SIG-M5 treated with dmso at 0.1 percent for 504 hours (cell line): ENCODE data around the gene ZIC2.
"Not testable (repeated sequence)": the region's sequence is repeated elsewhere in the genome, so short reads cannot be mapped to it uniquely, and the experiment has no call there.

Experiments used
- DNase-seq: peaks from one replicate; lab custom pipeline; 2025; ENCODE audit not compliant: unreplicated experiment; lab: John Stamatoyannopoulos, UW

The ZIC2 gene

GRCh38 chr13:99981735-99982035 lies at the start of gene ZIC2:
Gene ZIC2, plus strand, starts transcription at chr13:99981784. Its CDS starts 281 bp downstream, at chr13:99982065.
- DNase-seq, result no peak

DNA sequence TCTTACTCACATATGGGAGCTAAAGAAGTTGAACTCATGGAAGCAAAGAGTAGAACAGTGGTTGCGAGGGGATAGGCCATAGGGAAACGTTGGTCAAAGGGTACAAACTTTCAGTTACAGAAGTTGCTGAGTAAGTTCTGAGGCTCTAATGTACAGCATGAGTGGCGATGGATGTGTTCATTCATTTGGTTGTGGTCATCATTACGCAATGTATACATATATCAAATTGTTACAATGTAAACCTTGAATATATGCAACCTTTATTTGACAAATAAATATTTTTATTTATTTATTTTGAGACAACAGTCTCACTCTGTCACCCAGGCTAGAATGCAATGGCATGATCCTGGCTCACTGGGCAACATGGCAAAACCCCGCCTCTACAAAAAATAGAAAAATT lies 48.7 kb upstream of the ZIC2 start:
- DNase-seq, result no peak

- DNase-seq, result no peak
These were observed 45.8 kb upstream of the ZIC2 start for GRCh38 chr13:99935772-99936171.

DNA sequence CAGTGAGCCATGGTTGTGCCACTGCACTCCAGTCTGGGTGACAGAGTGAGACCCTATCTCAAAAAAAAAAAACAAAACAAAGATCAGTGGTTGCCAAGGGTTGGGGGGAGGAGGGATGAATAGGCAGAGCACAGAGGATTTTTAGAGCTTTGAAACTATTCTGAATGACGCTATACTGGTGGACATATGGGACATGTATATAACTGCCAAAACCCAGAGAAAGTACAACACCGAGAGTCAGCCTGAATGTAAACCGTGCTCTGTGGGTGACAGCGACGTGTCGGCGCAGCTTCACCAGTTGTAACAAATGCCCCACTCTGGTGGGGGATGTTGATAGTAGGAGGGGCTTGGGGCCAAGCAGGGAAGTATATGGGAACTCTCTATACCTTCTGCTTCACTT lies 42.9 kb upstream of the ZIC2 start:
- no peak for DNase-seq

- DNase-seq, result no peak
These were observed 40.5 kb upstream of the ZIC2 start for GRCh38 chr13:99941086-99941485.

- no peak for DNase-seq
These were observed 39.7 kb upstream of the ZIC2 start for GRCh38 chr13:99941911-99942310.

DNA sequence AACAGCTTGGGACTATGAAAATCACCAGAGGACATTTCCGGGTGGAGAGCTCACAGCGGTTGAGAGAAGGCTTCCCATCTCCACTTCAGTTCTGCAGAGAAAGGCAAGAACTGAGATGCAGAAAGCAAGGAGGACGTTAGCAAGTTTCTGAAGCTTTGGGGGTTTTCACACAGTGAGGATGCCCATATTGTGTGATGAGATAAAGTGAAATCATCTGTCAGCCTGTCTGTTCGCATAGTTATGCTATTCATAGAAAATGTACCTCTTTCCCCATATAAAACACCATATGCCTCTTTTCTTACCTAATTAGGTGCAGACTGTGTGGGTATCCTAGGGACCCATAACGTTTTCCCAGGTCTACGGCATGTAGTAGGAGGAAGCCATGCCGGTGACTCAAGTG lies 37.5 kb upstream of the ZIC2 start:
- DNase-seq, result no peak

- DNase-seq, result no peak
These were observed 37.0 kb upstream of the ZIC2 start for GRCh38 chr13:99944606-99945005.

DNA sequence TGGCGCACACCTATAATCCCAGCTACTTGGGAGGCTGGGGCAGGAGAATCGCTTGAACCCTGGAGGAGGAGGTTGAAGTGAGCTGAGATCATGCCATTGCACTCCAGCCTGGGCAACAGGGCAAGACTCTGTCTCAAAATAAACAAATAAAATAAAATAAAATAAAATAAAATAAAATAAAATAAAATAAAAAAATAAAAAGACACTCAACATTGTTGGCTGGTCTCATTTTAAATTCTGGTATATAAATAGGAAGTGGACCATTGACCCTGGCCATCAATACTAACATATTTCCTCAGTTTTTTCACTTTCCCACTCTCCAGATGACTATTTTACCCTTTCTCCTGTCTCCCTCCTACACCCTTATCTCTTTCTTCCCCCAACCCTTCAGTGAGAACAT lies 36.1 kb upstream of the ZIC2 start:
- DNase-seq, result not testable (repeated sequence)

GRCh38 chr13:99947666-99948065 lies 33.9 kb upstream of the ZIC2 start:
- DNase-seq, result no peak

DNA sequence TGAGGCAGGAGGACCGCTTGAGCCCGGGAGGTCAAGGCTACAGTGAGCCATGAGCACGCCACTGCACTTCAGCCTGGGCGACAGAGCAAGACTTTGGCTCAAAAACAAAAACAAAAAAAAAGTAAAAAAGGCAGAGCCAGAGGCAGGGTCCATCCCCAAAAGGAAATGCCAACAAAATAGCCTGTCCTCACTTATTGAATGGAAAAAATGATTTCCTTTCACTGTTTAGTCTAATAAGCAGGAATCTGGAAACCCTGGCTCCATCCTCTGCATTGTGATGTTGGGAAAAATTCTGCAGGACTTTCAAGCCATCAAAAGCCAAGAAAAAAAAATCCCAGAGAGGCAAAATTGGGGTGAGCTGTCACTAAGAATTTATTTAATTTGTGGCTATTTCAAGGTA lies 33.2 kb upstream of the ZIC2 start:
- DNase-seq, result no peak

DNA sequence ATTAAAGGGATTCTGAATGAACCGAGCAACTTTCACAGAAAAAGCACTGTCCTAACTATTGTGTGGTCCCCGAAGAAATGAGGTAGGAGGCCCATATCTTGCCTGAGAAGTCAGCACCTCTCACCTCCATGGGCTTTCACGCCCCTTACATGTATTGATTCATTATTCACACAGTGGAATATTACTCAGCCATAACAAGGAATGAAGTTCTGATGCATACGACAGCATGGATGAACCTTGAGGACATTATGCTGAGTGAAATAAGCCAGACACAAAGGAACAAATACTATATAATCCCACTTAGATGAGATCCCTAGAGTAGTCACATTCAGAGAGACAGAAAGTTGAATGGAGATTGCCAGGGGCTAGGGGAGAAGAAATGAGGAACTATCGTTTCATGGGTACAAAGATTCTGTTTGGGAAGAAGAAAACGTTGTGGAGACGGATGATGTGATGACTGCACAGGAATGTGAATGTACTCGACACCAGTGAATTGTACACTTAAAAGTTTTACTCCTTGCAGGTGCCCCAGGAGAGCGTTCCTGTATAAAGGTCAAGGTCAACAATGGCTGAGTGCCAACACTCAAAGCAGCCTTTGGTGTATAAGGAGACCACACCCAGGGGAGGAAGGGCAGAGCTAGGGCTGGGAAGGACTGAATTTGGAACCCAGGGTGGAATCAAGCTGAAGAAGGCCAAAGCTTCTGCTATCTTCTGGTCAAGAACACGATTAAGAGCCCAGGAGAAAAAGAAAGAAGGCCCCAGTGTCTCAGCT lies 32.5 kb upstream of the ZIC2 start:
- no peak for DNase-seq

DNA sequence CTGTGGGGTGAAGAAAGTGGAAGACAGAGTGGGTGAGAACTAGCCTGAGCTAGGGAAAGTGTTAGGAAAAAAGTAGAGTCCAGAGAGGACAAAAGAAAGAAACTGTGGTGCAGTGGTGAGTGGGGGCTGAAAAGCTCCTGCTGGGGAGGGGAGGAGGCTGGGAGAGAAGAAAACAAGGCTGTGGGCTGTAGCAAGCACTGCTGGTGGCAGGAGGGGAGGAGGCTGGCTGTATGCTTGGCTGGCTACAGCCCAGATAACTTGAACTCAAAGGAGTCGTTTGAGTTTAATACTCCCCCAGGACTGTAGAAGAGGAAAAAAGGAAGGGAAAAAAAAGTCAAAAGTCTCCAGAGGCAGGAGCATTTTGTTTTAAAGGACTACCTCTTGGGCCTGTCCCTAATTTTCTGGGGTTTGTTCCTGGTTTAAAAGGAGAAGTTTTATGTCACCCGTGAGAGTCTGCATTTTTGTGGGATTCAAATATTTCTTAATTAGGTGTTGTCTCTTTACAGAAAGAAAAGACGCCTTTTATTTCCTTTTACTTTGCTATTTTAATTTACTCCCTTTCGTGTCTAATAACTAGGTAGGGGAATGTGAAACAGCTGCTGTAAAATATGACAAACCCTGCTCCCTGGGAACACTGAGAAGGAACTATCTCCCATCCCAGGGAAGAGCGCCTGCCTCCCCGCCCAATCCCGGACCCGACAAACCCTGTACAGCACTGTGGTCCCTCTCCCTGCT lies 31.7 kb upstream of the ZIC2 start:
- DNase-seq, result no peak

DNA sequence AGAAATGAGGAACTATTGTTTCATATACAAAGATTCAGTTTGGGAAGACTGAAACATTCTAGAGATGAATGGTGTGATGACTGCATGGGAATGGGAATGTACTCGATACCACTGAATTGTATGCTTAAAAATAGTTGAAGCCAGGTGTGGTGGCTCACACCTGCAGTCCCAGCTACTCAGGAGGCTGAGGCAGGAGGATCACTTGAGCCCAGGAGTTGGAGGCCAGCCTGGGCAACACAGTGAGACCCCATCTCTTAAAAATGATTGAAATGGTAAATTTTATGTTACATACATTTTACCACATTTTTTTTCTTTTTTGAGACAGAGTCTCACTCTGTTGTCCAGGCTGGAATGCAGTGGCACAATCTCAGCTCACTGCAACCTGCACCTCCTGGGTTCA lies 29.9 kb upstream of the ZIC2 start:
- DNase-seq, result not testable (repeated sequence)

DNA sequence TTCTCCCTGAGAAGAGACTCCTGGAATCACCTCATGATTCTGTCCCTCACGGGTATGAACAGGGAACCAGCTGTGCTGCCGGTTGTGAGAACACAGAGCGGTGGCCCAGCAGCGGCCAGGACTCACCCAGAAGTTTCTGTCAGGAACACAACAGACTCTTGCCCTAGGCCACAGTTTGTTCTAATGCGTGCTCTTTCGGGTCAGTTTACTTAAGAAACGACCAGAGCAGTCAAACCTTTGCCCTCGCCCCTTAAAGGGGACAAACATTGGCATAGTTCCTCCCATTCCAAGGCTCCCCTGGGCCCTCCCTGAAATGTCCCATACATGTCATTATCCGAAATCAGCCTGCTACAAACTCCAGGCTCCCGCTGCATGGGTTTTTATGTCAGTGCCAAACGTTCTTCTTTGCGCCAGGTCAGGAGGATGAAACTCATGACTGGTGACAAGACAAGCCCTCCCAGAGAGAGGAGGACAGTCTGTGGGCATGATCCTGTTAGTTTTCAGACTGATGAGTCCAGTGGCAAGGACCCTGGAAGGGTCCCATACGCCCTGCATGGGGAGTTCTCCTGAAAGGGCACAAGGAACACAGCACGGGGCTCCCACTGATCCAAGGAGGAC lies 28.3 kb upstream of the ZIC2 start:
- DNase-seq, result no peak

GRCh38 chr13:99955107-99955746 lies 26.4 kb upstream of the ZIC2 start:
- no peak for DNase-seq

GRCh38 chr13:99955747-99956472 lies 25.7 kb upstream of the ZIC2 start:
- DNase-seq, result no peak

DNA sequence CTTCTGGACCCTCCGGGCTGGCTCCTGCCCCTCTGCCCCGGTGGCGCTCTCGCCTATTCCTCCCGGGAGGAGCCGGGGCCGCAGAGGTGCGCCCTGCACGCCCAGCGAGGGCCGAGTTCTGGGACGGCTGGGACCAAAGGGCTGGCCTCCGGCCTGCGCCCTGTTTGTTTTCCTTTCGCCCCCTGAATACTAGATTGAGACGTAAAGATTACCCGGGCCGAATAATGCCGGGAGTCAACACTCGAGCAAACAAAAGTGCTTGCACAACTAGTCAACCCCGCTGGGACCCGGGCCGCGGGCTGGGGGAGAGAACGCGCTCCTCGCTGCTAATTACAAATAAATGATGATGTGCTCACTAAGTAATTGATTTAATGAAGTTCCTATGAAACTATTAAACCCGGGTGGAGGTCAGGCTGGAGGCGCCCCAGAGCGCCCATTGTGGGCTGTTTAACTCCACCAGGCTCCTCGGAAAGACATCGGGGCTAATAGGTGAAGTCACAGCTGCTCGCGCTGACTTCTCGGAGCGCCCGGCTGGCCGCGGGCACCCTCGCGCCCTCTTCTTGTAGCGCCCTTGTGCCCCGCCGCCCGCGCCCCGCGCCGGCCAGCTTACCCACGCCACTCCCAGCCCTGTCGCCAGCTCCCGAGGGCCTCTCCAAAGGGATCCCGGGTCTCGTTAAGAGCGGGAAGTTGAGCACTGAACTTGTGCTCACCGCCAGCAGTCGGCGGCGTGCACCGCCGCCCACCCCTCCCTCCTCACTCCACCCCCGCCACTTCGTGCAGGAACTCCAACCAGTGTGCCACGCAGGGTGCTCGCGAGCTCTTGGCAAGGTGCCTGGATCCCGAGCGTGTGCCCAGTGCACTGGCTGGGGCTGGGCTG lies 24.9 kb upstream of the ZIC2 start:
- no peak for DNase-seq

DNA sequence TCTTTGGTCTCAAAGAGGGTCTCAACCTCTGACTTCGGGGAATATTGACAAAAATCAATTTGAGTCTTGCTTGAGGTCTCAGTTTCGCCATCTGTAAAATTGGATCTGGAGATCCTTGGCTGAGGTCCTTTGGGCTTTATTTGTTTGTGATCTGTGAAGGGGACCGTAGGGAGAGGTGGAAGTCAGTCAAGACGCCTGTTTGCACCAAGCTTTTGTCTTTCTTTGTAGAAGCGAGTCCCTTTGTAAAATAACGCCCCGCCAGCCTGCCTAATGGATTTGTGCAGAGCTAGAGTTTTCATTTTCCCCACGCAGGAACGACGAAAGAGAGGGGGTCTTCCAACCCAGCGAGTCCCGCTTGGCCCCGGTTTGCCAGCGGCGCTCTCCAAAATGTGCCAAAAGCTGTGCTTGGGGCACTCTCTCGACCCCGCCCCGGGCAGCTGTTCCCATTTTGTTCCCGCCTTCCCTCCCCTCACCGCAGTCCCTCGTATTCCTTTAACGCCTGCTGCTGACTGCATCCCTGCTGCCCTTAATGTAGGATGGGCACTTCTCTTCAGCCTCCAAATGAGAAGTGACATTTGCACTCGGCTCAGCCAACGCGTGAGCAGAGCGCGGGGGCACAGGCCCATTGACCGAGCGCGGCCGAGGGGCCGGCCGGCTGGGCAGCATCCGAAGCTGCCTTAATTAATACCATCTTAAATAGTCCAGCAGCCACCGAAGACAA lies 23.0 kb upstream of the ZIC2 start:
- no peak for DNase-seq

DNA sequence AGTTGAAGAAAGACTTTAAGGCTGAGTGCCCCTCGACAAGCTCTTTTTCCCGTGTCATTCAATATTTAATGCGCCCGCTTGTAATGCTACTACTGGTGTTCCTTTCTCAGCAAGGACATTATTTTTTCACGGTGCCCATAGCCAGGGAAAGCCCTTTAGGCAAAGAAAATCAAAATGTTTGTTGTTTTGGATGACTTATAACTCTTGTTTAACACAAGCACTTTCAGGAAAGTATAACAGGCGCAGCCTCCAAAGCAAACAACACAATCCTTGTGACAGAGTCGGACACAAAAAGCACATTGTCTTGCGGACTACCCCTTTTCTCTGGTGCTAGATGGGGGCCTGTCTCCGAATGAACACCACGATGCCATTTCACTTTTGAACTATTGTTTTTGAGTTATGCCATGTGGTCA lies 22.5 kb upstream of the ZIC2 start:
- no peak for DNase-seq
